GM15510 (cell line): Measurements from ENCODE around the gene USP17L19.
"Not testable (repeated sequence)": the region's sequence is repeated elsewhere in the genome, so short reads cannot be mapped to it uniquely, and the experiment has no call there.

ENCODE experiments used
- POLR2A ChIP-seq: IDR thresholded peaks from 3 replicates; pipeline ENCODE4 v1.6.1; 2011; ENCODE audit warnings: borderline replicate concordance; ENCODE audit not compliant: insufficient read length; ENCODE audit errors: extremely low read depth

Gene USP17L19

GRCh38 chr4:9253078-9253477 is at the start of gene USP17L19:
Gene USP17L19 (plus strand): TSS chr4:9253378. CDS start chr4:9253378, 0 bp downstream.
- not testable (repeated sequence) for TF ChIP-seq POLR2A

GRCh38 chr4:9210357-9210756 is 42.8 kb upstream of the USP17L19 start, which contains the start of gene USP17L10:
Gene USP17L10 (plus strand): TSS chr4:9210657. CDS start chr4:9210657, 0 bp downstream.
- TF ChIP-seq POLR2A = not testable (repeated sequence)

- not testable (repeated sequence) for TF ChIP-seq POLR2A
Observed at GRCh38 chr4:9215105-9215504, 38.1 kb upstream of the USP17L19 start, which contains the start of gene USP17L11. Gene USP17L11 (plus strand): TSS chr4:9215405. CDS start chr4:9215405, 0 bp downstream.

- not testable (repeated sequence) for TF ChIP-seq POLR2A
Observed at GRCh38 chr4:9219852-9220251, 33.3 kb upstream of the USP17L19 start, which contains the start of gene USP17L12. Gene USP17L12 (plus strand): TSS chr4:9220152. CDS start chr4:9220152, 0 bp downstream.

GRCh38 chr4:9224596-9224995 is 28.6 kb upstream of the USP17L19 start, which contains the start of gene USP17L13:
Gene USP17L13 (plus strand): TSS chr4:9224896. CDS start chr4:9224896, 0 bp downstream.
- TF ChIP-seq POLR2A = not testable (repeated sequence)

- TF ChIP-seq POLR2A = not testable (repeated sequence)
Observed at GRCh38 chr4:9234085-9234484, 19.1 kb upstream of the USP17L19 start, which contains the start of gene USP17L15. Gene USP17L15 (plus strand): TSS chr4:9234385. CDS start chr4:9234385, 0 bp downstream.

GRCh38 chr4:9243579-9243978 is 9.6 kb upstream of the USP17L19 start, which contains the start of gene USP17L17:
Gene USP17L17 (plus strand): TSS chr4:9243879. CDS start chr4:9243879, 0 bp downstream.
- not testable (repeated sequence) for TF ChIP-seq POLR2A

GRCh38 chr4:9247953-9248680 is 5.1 kb upstream of the USP17L19 start, which contains the start of gene USP17L18:
Gene USP17L18 (plus strand): TSS chr4:9248630. CDS start chr4:9248630, 0 bp downstream.
- TF ChIP-seq POLR2A = not testable (repeated sequence)

GRCh38 chr4:9257824-9258223 is 4.6 kb downstream of the USP17L19 start, which contains the start of gene USP17L20:
Gene USP17L20 (plus strand): TSS chr4:9258124. CDS start chr4:9258124, 0 bp downstream.
- TF ChIP-seq POLR2A = not testable (repeated sequence)

GRCh38 chr4:9262572-9262971 is 9.4 kb downstream of the USP17L19 start, which contains the start of gene USP17L21:
Gene USP17L21 (plus strand): TSS chr4:9262872. CDS start chr4:9262872, 0 bp downstream.
- TF ChIP-seq POLR2A = not testable (repeated sequence)

GRCh38 chr4:9267319-9267718 is 14.1 kb downstream of the USP17L19 start, which contains the start of gene USP17L22:
Gene USP17L22 (plus strand): TSS chr4:9267619. CDS start chr4:9267619, 0 bp downstream.
- not testable (repeated sequence) for TF ChIP-seq POLR2A
